VCaP (cell line): ENCODE results near the gene DDX42.

ENCODE experiments used
- H3K27ac ChIP-seq: fragments of 450-650 bp; 2 replicates; pipeline ENCODE4 v1.5.1; 2017
- TF ChIP-seq, protein P1 (sequence below): fragments of 450-650 bp; conservative IDR thresholded peaks from 2 replicates; pipeline ENCODE4 v1.5.1; 2017; ENCODE audit warnings: mild to moderate bottlenecking, moderate library complexity

DDX42 gene

GRCh38 chr17:63824362-63824761, 50.4 kb downstream of the DDX42 start:
- no peak overlapping the region for H3K27ac ChIP-seq
- TF ChIP-seq, protein P1, sequence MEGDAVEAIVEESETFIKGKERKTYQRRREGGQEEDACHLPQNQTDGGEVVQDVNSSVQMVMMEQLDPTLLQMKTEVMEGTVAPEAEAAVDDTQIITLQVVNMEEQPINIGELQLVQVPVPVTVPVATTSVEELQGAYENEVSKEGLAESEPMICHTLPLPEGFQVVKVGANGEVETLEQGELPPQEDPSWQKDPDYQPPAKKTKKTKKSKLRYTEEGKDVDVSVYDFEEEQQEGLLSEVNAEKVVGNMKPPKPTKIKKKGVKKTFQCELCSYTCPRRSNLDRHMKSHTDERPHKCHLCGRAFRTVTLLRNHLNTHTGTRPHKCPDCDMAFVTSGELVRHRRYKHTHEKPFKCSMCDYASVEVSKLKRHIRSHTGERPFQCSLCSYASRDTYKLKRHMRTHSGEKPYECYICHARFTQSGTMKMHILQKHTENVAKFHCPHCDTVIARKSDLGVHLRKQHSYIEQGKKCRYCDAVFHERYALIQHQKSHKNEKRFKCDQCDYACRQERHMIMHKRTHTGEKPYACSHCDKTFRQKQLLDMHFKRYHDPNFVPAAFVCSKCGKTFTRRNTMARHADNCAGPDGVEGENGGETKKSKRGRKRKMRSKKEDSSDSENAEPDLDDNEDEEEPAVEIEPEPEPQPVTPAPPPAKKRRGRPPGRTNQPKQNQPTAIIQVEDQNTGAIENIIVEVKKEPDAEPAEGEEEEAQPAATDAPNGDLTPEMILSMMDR, result no peak

GRCh38 chr17:63826468-63827001, 52.6 kb downstream of the DDX42 start:
- peak overlapping the region; percentile 93 for H3K27ac ChIP-seq
- TF ChIP-seq, protein P1, result no peak

DNA sequence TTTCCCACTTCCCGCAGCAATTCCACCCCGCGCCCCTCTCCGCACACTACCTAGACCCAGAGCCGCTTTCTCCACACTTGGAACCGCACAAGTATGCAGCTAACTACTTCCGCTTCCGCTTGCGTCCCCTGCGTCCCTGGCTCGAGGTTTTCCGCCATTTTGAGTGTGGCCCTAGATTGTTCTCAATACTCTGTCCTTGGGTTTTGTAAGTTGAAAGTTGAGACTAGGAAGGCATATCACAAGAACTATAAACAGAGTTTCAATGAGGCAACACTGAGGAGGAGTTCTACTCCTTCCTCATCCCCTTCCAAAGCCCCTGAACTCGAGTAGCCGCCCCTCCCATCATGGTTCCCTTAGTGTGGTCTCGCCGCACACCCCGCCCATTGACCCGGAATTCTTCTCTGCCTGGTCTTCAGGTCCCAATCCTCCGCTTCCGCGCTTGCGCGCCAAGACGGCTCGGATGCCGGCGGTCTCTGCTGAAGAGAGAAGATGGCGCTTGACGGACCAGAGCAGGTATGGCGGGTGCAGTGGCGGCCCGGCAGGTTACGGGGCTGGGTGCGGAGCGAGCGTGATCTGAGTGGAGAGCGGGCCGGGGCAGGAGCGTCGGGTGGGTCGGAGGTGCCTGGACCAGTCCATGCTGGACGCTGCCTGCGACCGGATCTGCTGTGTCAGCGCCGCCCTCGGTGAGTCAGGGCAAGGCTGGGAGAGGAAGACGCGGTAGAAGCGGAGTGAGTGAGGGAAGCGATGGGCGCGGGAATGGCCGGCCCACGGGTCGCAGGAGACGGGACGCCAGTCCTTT, 53.2 kb downstream of the DDX42 start, which contains the start of the genes FTSJ3 and PSMC5:
Gene FTSJ3 (minus strand): TSS at position 662 of the 799 bp plus-strand sequence. CDS start 761 bp downstream, outside the sequence.
Gene PSMC5 (plus strand): TSS at position 430 of the 799 bp plus-strand sequence. CDS start 60 bp downstream, at position 490.
- TF ChIP-seq, protein P1, result peak; percentile 66
- H3K27ac ChIP-seq, result peak within 1 kb of the TSS; percentile 93

- H3K27ac ChIP-seq, result peak overlapping the region; percentile 93
- TF ChIP-seq, protein P1, result 0 out of 2 replicates have a peak, but pooled peaks have one; percentile 16
These were observed 53.8 kb downstream of the DDX42 start for GRCh38 chr17:63827801-63828221.

- peak overlapping the region; percentile 93; the same call in 1 of the 2 replicates for H3K27ac ChIP-seq
- TF ChIP-seq, protein P1, result no peak
These were observed 55.0 kb downstream of the DDX42 start for GRCh38 chr17:63828936-63829335.

DNA sequence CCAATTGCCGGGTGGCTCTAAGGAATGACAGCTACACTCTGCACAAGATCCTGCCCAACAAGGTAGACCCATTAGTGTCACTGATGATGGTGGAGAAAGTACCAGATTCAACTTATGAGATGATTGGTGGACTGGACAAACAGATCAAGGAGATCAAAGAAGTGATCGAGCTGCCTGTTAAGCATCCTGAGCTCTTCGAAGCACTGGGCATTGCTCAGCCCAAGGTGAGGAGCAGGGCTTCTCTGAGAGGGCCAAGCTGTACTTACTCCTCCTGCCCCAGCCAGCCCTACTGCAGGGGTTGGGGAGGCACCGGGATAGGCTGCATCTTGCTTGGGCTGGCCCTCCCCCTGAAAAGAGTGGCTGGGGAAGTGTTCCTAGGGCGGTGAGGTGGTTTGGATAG, 56.3 kb downstream of the DDX42 start:
- TF ChIP-seq, protein P1, result no peak
- no peak overlapping the region for H3K27ac ChIP-seq

DNA sequence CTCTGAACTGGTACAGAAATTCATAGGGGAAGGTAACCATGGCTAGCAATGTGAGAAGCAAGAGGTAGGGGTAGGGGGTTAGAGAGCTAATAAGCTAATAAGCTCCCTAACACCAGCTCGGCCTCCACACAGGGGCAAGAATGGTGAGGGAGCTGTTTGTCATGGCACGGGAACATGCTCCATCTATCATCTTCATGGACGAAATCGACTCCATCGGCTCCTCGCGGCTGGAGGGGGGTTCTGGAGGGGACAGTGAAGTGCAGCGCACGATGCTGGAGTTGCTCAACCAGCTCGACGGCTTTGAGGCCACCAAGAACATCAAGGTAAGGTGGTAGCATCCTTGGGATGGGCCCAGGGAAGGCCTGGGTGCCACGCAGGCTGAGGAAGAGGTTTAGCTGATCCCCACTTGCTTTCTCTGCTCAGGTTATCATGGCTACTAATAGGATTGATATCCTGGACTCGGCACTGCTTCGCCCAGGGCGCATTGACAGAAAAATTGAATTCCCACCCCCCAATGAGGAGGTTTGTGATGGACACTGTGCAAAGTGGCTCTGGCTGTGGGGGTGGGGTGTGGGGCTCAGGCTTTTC, 57.0 kb downstream of the DDX42 start:
- TF ChIP-seq, protein P1, result no peak
- no peak overlapping the region for H3K27ac ChIP-seq
